Activated B cell treated with CpG ODN at 0.5 μM for 24 hours (primary cell): ENCODE measurements around the gene TRIOBP. TPM values are rescaled to one million over a fixed set of nuclear protein-coding genes. Genes with fewer than 3 reads are reported as not detected.

Experiments
- ATAC-seq: fragments of 200-7000 bp; cut with Tn5 transposase; one replicate; pipeline ENCODE4 v1.10.0; 2021; ENCODE audit warnings: low read depth, mild to moderate bottlenecking, moderate library complexity
- CTCF ChIA-PET: fragments of 350-600 bp; sonication (Branson Sonifier 250); formaldehyde crosslinking; loops from one replicate; lab custom pipeline; 2021; ENCODE audit warnings: antibody characterized with exemption; lab: Charles Lee
- POLR2A ChIA-PET: fragments of 350-600 bp; sonication (Branson Sonifier 250); formaldehyde crosslinking; loops from one replicate; lab custom pipeline; 2021; ENCODE audit warnings: antibody characterized with exemption; lab: Charles Lee
- DNase-seq: peaks from one replicate; pipeline ENCODE4 v3.0.0; 2022
- H3K27ac Mint-ChIP-seq: one replicate; pipeline ENCODE4 v1.8.0; 2020; ENCODE audit warnings: mixed read lengths
- H3K27me3 Mint-ChIP-seq: one replicate; pipeline ENCODE4 v1.8.0; 2021; ENCODE audit warnings: mixed read lengths
- H3K36me3 Mint-ChIP-seq: one replicate; pipeline ENCODE4 v1.8.0; 2021; ENCODE audit warnings: low read depth, mixed read lengths
- H3K4me1 Mint-ChIP-seq: one replicate; pipeline ENCODE4 v1.8.0; 2021; ENCODE audit warnings: mixed read lengths
- H3K4me3 Mint-ChIP-seq: one replicate; pipeline ENCODE4 v1.8.0; 2020; ENCODE audit warnings: mild to moderate bottlenecking, mixed read lengths
- H3K9me3 Mint-ChIP-seq: one replicate; pipeline ENCODE4 v1.8.0; 2020; ENCODE audit warnings: mixed read lengths
- intact Hi-C: fragments of 100-400 bp; cut with micrococcal nuclease; formaldehyde crosslinking; loops from one replicate; pipeline ENCODE4 v1.15.1; 2024
- total RNA-seq: library from RNA; stranded (reverse); gene quantifications from 2 replicates; pipeline ENCODE4 v1.2.3, GENCODE V29; 2022
- TF ChIP-seq, protein P1 (sequence below): fragments of 200-600 bp; IDR thresholded peaks from one replicate; pipeline ENCODE4 v1.8.0; 2022; ENCODE audit warnings: antibody characterized with exemption, mild to moderate bottlenecking

Gene TRIOBP
- total RNA-seq, 1 donor from 2014 or later, result 27.4 TPM

DNA sequence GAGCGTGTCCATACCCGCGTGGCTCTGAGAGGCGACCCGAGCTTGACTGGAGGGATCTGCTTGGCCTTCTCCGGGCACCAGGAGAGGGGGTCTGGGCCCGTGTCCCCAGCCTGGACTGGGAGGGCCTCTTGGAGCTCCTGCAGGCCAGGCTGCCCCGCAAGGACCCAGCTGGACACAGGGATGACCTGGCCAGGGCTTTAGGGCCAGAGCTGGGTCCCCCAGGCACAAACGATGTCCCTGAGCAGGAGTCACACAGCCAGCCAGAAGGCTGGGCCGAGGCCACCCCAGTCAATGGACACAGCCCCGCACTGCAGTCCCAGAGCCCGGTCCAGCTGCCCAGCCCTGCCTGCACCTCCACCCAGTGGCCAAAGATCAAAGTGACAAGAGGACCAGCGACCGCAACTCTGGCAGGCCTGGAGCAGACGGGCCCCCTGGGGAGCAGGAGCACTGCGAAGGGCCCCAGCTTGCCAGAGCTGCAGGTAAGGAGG is 38.2 kb downstream of the TRIOBP start:
- TF ChIP-seq, protein P1, sequence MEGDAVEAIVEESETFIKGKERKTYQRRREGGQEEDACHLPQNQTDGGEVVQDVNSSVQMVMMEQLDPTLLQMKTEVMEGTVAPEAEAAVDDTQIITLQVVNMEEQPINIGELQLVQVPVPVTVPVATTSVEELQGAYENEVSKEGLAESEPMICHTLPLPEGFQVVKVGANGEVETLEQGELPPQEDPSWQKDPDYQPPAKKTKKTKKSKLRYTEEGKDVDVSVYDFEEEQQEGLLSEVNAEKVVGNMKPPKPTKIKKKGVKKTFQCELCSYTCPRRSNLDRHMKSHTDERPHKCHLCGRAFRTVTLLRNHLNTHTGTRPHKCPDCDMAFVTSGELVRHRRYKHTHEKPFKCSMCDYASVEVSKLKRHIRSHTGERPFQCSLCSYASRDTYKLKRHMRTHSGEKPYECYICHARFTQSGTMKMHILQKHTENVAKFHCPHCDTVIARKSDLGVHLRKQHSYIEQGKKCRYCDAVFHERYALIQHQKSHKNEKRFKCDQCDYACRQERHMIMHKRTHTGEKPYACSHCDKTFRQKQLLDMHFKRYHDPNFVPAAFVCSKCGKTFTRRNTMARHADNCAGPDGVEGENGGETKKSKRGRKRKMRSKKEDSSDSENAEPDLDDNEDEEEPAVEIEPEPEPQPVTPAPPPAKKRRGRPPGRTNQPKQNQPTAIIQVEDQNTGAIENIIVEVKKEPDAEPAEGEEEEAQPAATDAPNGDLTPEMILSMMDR, result no peak
- CTCF ChIA-PET, result no interaction called here
- no peak for DNase-seq

GRCh38 chr22:37739035-37739434 is 42.2 kb downstream of the TRIOBP start:
- ChIA-PET CTCF (no interaction called here), POLR2A (interaction anchor here (0.6 kb wide), 2 partner anchors 106 to 131 kb away, joined by 8 to 12 read pairs; no protein-coding TSS in a partner anchor)
- DNase-seq (no peak), ATAC-seq (no peak)
- TF ChIP-seq, protein P1, result no peak
- H3K9me3 Mint-ChIP-seq, result no peaks in the 10 kb centered on the region
- intact Hi-C loops, result no loop called here
- H3K36me3 Mint-ChIP-seq, result no peaks in the 10 kb centered on the region
- no peak overlapping the region for H3K27ac Mint-ChIP-seq
- no peaks in the 10 kb centered on the region for H3K4me1 Mint-ChIP-seq
- H3K27me3 Mint-ChIP-seq, result peaks cover 3% of the 10 kb centered on the region
- no peak overlapping the region for H3K4me3 Mint-ChIP-seq

More for the DNA sequence above, 38.2 kb downstream of the TRIOBP start:
- H3K4me1 Mint-ChIP-seq, result peaks cover 2% of the 10 kb centered on the region
- POLR2A ChIA-PET, result no interaction called here
- H3K4me3 Mint-ChIP-seq, result no peak overlapping the region
- peaks cover 3% of the 10 kb centered on the region for H3K27me3 Mint-ChIP-seq
- H3K27ac Mint-ChIP-seq, result no peak overlapping the region
- no peaks in the 10 kb centered on the region for H3K36me3 Mint-ChIP-seq
- no peak for ATAC-seq
- intact Hi-C loops, result no loop called here
- H3K9me3 Mint-ChIP-seq, result no peaks in the 10 kb centered on the region

- no peak for ATAC-seq
These were observed 42.8 kb downstream of the TRIOBP start for GRCh38 chr22:37739611-37740049.

GRCh38 chr22:37740455-37741311 is 43.8 kb downstream of the TRIOBP start:
- TF ChIP-seq, protein P1, result no peak
- ATAC-seq, result no peak
- Mint-ChIP-seq H3K27ac (no peak overlapping the region), H3K4me1 (peaks cover 7% of the 10 kb centered on the region), H3K27me3 (peaks cover 3% of the 10 kb centered on the region), H3K4me3 (no peak overlapping the region), H3K36me3 (no peaks in the 10 kb centered on the region), H3K9me3 (no peaks in the 10 kb centered on the region)
- DNase-seq, result no peak
- POLR2A ChIA-PET, result interaction anchor here (0.8 kb wide), 1 partner anchor 109 kb away, joined by 3 read pairs; no protein-coding TSS in a partner anchor
- CTCF ChIA-PET, result no interaction called here
- intact Hi-C loops, result no loop called here

More at GRCh38 chr22:37739611-37740049, 42.8 kb downstream of the TRIOBP start:
- CTCF ChIA-PET, result no interaction called here
- Mint-ChIP-seq H3K9me3 (no peaks in the 10 kb centered on the region), H3K27me3 (peaks cover 3% of the 10 kb centered on the region), H3K4me1 (no peaks in the 10 kb centered on the region), H3K27ac (no peak overlapping the region), H3K36me3 (no peaks in the 10 kb centered on the region), H3K4me3 (no peak overlapping the region)
- no peak for DNase-seq
- intact Hi-C loops, result no loop called here
- TF ChIP-seq, protein P1, result no peak
- POLR2A ChIA-PET, result no interaction called here

GRCh38 chr22:37741312-37741795 is 44.5 kb downstream of the TRIOBP start:
- H3K4me1 Mint-ChIP-seq, result peaks cover 7% of the 10 kb centered on the region
- H3K36me3 Mint-ChIP-seq, result no peaks in the 10 kb centered on the region
- POLR2A ChIA-PET, result interaction anchor here (0.7 to 0.8 kb wide), 2 partner anchors 109 to 314 kb away, joined by 3 to 8 read pairs; no protein-coding TSS in a partner anchor
- intact Hi-C loops, result no loop called here
- no peak for ATAC-seq
- no peak overlapping the region for H3K27ac Mint-ChIP-seq
- CTCF ChIA-PET, result no interaction called here
- no peak overlapping the region for H3K4me3 Mint-ChIP-seq
- no peak for DNase-seq
- no peaks in the 10 kb centered on the region for H3K9me3 Mint-ChIP-seq
- TF ChIP-seq, protein P1, result no peak
- H3K27me3 Mint-ChIP-seq, result peaks cover 3% of the 10 kb centered on the region
